Naive thymus-derived CD4-positive, alpha-beta T cell (primary cell): ENCODE data around the gene DDAH1. TPM values are rescaled to one million over a fixed set of nuclear protein-coding genes. Genes with fewer than 3 reads are reported as not detected.

Experiments used
- ATAC-seq: fragments of 150-1000 bp; cut with Tn5 transposase; 2 replicates; pipeline ENCODE4 v1.10.0; 2021; ENCODE audit warnings: mild to moderate bottlenecking, moderate library complexity
- CTCF ChIA-PET: fragments of 350-600 bp; sonication (Branson Sonifier 250); formaldehyde crosslinking; loops from one replicate; lab custom pipeline; 2021; ENCODE audit warnings: antibody characterized with exemption; lab: Charles Lee
- POLR2A ChIA-PET: fragments of 350-600 bp; sonication (Branson Sonifier 250); formaldehyde crosslinking; loops from one replicate; lab custom pipeline; 2021; ENCODE audit warnings: antibody characterized with exemption, inconsistent platforms; lab: Charles Lee
- DNase-seq, 9 donors: peaks; one replicate each; pipeline versions ENCODE4 v3.0.0 to v3.0.0-alpha.2; 2020 to 2022; ENCODE audit warnings: mixed read lengths in 1 of 9
- H3K27ac ChIP-seq: one replicate; pipeline ENCODE4 v1.7.0; 2013; ENCODE audit warnings: mild to moderate bottlenecking, low read depth, low read length, moderate library complexity
- H3K27me3 ChIP-seq, 2 donors: one replicate each; pipeline ENCODE4 v1.7.0; 2013; ENCODE audit warnings: low read length in 2 of 2, mild to moderate bottlenecking in 2 of 2, moderate library complexity in 2 of 2; ENCODE audit not compliant: control insufficient read depth in 2 of 2, insufficient read depth in 2 of 2
- H3K36me3 ChIP-seq, 3 experiments: 1 replicate in 2 of 3; 2 replicates in 1 of 3; pipeline ENCODE4 v1.7.0; 2013; ENCODE audit warnings: low read length in 3 of 3, mild to moderate bottlenecking in 3 of 3, moderate library complexity in 1 of 3; ENCODE audit not compliant: insufficient read depth in 3 of 3, control insufficient read depth in 2 of 3
- H3K4me1 ChIP-seq, 2 donors: one replicate each; pipeline ENCODE4 v1.7.0; 2013; ENCODE audit warnings: low read length in 2 of 2, mild to moderate bottlenecking in 2 of 2, moderate library complexity in 1 of 2; ENCODE audit not compliant: control insufficient read depth in 2 of 2, insufficient read depth in 2 of 2
- H3K4me3 ChIP-seq: 2 replicates; pipeline ENCODE4 v1.7.0; 2013; ENCODE audit warnings: mild to moderate bottlenecking, low read length
- H3K9me3 ChIP-seq, 3 experiments: 1 replicate in 2 of 3; 2 replicates in 1 of 3; pipeline ENCODE4 v1.7.0; 2013; ENCODE audit warnings: low read length in 3 of 3; ENCODE audit not compliant: control insufficient read depth in 2 of 3
- H3K27ac Mint-ChIP-seq, 9 donors: one replicate each; pipeline ENCODE4 v1.8.0; 2020 to 2022; ENCODE audit warnings: mixed read lengths in 9 of 9, mild to moderate bottlenecking in 8 of 9, moderate library complexity in 5 of 9, inconsistent platforms in 2 of 9
- H3K27me3 Mint-ChIP-seq, 5 donors: one replicate each; pipeline ENCODE4 v1.8.0; 2021 to 2022; ENCODE audit warnings: mixed read lengths in 5 of 5, mild to moderate bottlenecking in 1 of 5
- H3K36me3 Mint-ChIP-seq, 5 donors: one replicate each; pipeline ENCODE4 v1.8.0; 2020 to 2022; ENCODE audit warnings: mixed read lengths in 5 of 5, mild to moderate bottlenecking in 3 of 5, inconsistent platforms in 1 of 5
- H3K4me1 Mint-ChIP-seq, 7 donors: one replicate each; pipeline ENCODE4 v1.8.0; 2020 to 2022; ENCODE audit warnings: mixed read lengths in 7 of 7, mild to moderate bottlenecking in 3 of 7, inconsistent platforms in 1 of 7
- H3K4me3 Mint-ChIP-seq, 10 donors: one replicate each; pipeline ENCODE4 v1.8.0; 2020 to 2022; ENCODE audit warnings: mild to moderate bottlenecking in 10 of 10, mixed read lengths in 10 of 10, moderate library complexity in 6 of 10, inconsistent platforms in 2 of 10
- H3K9me3 Mint-ChIP-seq, 11 donors: one replicate each; pipeline ENCODE4 v1.8.0; 2020 to 2022; ENCODE audit warnings: mixed read lengths in 11 of 11, mild to moderate bottlenecking in 4 of 11, inconsistent platforms in 1 of 11, moderate library complexity in 1 of 11
- intact Hi-C, 2 donors: fragments of 100-400 bp; cut with micrococcal nuclease; formaldehyde crosslinking; loops; one replicate each; pipeline ENCODE4 v1.15.1; 2023
- polyA plus RNA-seq, 2 donors: library from polyadenylated mRNA; unstranded; fragments of 300-500 nt; fragmentation: Illumina TruSeq; gene quantifications; one replicate each; pipeline ENCODE4 v1.2.3, GENCODE V29; 2021
- total RNA-seq, 6 experiments: library from RNA in 5 of 6; stranded (reverse) in 5 of 6; gene quantifications; 1 replicate in 5 of 6; 2 replicates in 1 of 6; pipeline ENCODE4 v1.2.3 and lab custom pipeline; 2021 to 2026

The DDAH1 gene
- total and polyA plus RNA-seq, 7 experiments from 2014 or later: 0.08 TPM; not detected in 6

DNA sequence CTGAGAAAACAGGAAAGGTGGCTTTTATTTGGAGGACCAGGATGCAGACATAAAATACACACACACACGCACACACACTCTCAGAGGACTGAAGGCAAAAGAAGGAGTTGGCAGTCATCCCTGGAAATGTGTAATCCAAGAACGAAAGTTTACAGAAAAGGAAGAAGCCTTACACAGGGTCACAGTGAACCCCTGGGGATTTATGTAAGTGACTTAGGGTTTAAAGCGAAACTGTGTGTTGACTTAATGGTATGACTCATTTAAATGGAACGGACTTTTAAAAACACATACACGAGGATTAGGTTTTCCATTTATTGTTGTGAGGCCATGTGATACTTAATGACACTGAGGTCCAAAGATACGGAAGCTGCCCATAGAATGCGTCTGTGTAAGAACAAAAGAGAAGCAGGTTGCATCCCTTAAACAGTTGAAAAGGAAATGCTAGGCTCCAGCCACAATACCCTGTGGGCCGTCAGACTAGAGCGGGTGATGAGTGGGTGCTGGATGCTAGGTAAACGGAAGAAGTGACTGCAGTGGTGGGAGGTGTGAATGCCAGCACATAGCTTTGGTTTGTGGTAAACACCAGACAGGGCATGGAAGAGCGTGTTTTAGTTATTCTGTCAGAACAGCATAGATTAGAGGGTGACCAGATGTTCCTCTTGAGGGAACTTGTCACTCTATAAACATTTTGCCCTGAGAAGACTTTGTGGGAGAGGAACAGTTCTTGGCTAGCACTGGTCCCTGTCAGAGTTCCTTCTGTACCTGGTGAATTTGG lies 166.9 kb downstream of the DDAH1 start:
- Histone ChIP-seq H3K4me3 (no peak overlapping the region), H3K4me1 (peaks cover 0 to 19% of the 10 kb centered on the region in 2 donors), H3K27ac (no peak overlapping the region), H3K36me3 (no peaks in the 10 kb centered on the region), H3K9me3 (no peaks in the 10 kb centered on the region), H3K27me3 (no peaks in the 10 kb centered on the region)
- peaks cover 0 to 41% (median 0%) of the 10 kb centered on the region in 5 donors for H3K27me3 Mint-ChIP-seq
- ChIA-PET CTCF (no interaction called here), POLR2A (no interaction called here)
- peaks cover 4 to 17% (median 9%) of the 10 kb centered on the region in 7 donors for H3K4me1 Mint-ChIP-seq
- intact Hi-C loops: loop anchor here in 1 of 2 donors (1.0 kb wide), 1 partner anchor 22 kb away; the partner anchor contains the start of gene BCL10
- H3K27ac Mint-ChIP-seq: peak overlapping the region in 4 of 9 donors; percentile 1 to 61 (median 55)
- peak overlapping the region in 3 of 10 donors; percentile 16 to 47 (median 28) for H3K4me3 Mint-ChIP-seq
- peak in 1 of 9 donors; percentile 76 for DNase-seq
- no peaks in the 10 kb centered on the region for H3K9me3 Mint-ChIP-seq
- H3K36me3 Mint-ChIP-seq: no peaks in the 10 kb centered on the region
- ATAC-seq: peak; percentile 89

DNA sequence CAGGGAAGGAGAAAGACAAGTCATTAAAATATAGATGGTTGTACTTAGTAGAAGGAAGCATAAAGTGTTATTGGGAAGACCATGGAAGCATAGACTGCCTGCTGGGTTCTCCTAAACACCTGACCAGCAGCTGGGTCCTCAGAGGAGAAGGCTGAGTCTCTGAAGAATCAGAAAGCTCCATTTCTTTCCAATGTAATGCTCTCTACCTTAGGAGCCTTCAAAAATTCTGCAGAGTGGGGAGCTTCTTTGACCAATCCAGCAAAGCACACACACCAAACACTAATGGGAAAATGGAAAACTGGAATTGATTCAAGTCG lies 167.5 kb downstream of the DDAH1 start:
- Mint-ChIP-seq H3K27ac (no peak overlapping the region), H3K4me1 (peaks cover 4 to 17% (median 9%) of the 10 kb centered on the region in 7 donors), H3K9me3 (no peaks in the 10 kb centered on the region)

DNA sequence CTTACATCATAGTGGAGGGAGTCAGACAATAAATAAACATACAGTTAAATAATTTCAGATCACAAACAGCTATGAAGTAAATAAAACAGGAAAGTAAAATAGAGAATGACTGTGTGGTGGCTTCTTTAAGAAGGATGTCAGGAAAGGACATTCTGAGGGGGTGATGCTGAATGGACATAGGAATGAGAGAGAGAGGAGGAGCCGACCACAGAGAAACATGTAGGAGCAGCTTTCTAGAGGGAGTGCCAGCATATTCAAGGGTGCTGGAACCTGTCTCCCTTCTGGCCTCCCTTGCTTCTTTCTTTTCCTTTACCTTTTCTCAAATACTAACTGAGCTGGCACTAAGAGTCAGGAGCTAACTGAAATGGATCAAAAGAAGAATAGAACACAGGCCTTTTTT lies 168.0 kb downstream of the DDAH1 start:
- Histone ChIP-seq H3K27ac (no peak overlapping the region), H3K27me3 (no peaks in the 10 kb centered on the region), H3K9me3 (no peaks in the 10 kb centered on the region), H3K4me3 (no peak overlapping the region), H3K36me3 (no peaks in the 10 kb centered on the region), H3K4me1 (peaks cover 0 to 19% of the 10 kb centered on the region in 2 donors)
- peaks cover 4 to 17% (median 9%) of the 10 kb centered on the region in 7 donors for H3K4me1 Mint-ChIP-seq
- POLR2A ChIA-PET: no interaction called here
- CTCF ChIA-PET: no interaction called here
- no peak for ATAC-seq
- no peak for DNase-seq
- H3K27ac Mint-ChIP-seq: peak overlapping the region in 2 of 9 donors; percentile 19 to 62
- intact Hi-C loops: no loop called here
- no peak overlapping the region for H3K4me3 Mint-ChIP-seq
- H3K9me3 Mint-ChIP-seq: no peaks in the 10 kb centered on the region
- no peaks in the 10 kb centered on the region for H3K36me3 Mint-ChIP-seq
- H3K27me3 Mint-ChIP-seq: peaks cover 0 to 34% (median 0%) of the 10 kb centered on the region in 5 donors

More for the DNA sequence above, 167.5 kb downstream of the DDAH1 start:
- H3K9me3 ChIP-seq: no peaks in the 10 kb centered on the region
- intact Hi-C loops: no loop called here
- no peak for ATAC-seq
- ChIA-PET CTCF (no interaction called here), POLR2A (no interaction called here)
- no peak overlapping the region for H3K27ac ChIP-seq
- no peaks in the 10 kb centered on the region for H3K36me3 ChIP-seq
- H3K27me3 ChIP-seq: no peaks in the 10 kb centered on the region
- no peak overlapping the region for H3K4me3 ChIP-seq
- DNase-seq: no peak
- peaks cover 0 to 38% (median 0%) of the 10 kb centered on the region in 5 donors for H3K27me3 Mint-ChIP-seq
- no peaks in the 10 kb centered on the region for H3K36me3 Mint-ChIP-seq
- peaks cover 0 to 19% of the 10 kb centered on the region in 2 donors for H3K4me1 ChIP-seq
- peak overlapping the region in 2 of 10 donors; percentile 28 to 47 for H3K4me3 Mint-ChIP-seq

DNA sequence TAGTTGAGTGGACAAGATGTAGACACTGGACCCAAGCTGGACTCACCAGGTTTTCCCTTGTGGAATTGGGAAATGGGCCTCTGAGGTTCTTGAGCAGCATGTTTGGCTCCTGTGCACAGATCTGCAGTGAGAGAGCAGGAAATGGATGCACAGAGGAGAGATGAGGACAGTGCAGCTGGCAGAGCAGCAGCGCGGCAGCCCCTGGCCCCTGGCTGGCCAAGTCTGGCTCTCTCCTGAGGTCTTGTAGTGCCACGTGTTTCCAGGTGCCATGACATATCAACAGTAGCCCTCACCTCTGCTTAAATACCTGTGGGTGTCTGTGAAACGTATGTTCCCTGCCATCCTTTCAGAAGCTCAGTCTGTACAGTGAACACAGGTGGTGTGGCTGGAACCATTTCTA lies 169.3 kb downstream of the DDAH1 start:
- H3K27me3 ChIP-seq: no peaks in the 10 kb centered on the region
- Mint-ChIP-seq H3K36me3 (no peaks in the 10 kb centered on the region), H3K9me3 (no peaks in the 10 kb centered on the region), H3K27me3 (peaks cover 0 to 36% (median 0%) of the 10 kb centered on the region in 5 donors), H3K27ac (no peak overlapping the region), H3K4me3 (no peak overlapping the region), H3K4me1 (peaks cover 4 to 17% (median 9%) of the 10 kb centered on the region in 7 donors)
- no peaks in the 10 kb centered on the region for H3K9me3 ChIP-seq
- no peak overlapping the region for H3K27ac ChIP-seq
- ATAC-seq: no peak
- ChIA-PET POLR2A (no interaction called here), CTCF (interaction anchor here (0.6 kb wide), 1 partner anchor 12 kb away, joined by 3 read pairs; no protein-coding TSS in a partner anchor)
- DNase-seq: no peak
- intact Hi-C loops: no loop called here
- no peaks in the 10 kb centered on the region for H3K36me3 ChIP-seq
- peaks cover 0 to 19% of the 10 kb centered on the region in 2 donors for H3K4me1 ChIP-seq
- no peak overlapping the region for H3K4me3 ChIP-seq

- H3K4me3 ChIP-seq: no peak overlapping the region
- H3K36me3 ChIP-seq: no peaks in the 10 kb centered on the region
- Mint-ChIP-seq H3K9me3 (no peaks in the 10 kb centered on the region), H3K36me3 (no peaks in the 10 kb centered on the region), H3K27ac (no peak overlapping the region), H3K4me1 (peaks cover 4 to 17% (median 9%) of the 10 kb centered on the region in 7 donors), H3K27me3 (peaks cover 0 to 36% (median 0%) of the 10 kb centered on the region in 5 donors), H3K4me3 (no peak overlapping the region)
- H3K4me1 ChIP-seq: peaks cover 0 to 19% of the 10 kb centered on the region in 2 donors
- no peaks in the 10 kb centered on the region for H3K9me3 ChIP-seq
- no peak for DNase-seq
- ChIA-PET POLR2A (no interaction called here), CTCF (no interaction called here)
- intact Hi-C loops: no loop called here
- no peak for ATAC-seq
- H3K27me3 ChIP-seq: no peaks in the 10 kb centered on the region
- no peak overlapping the region for H3K27ac ChIP-seq
Observed at GRCh38 chr1:85295006-85295431, 169.9 kb downstream of the DDAH1 start.

DNA sequence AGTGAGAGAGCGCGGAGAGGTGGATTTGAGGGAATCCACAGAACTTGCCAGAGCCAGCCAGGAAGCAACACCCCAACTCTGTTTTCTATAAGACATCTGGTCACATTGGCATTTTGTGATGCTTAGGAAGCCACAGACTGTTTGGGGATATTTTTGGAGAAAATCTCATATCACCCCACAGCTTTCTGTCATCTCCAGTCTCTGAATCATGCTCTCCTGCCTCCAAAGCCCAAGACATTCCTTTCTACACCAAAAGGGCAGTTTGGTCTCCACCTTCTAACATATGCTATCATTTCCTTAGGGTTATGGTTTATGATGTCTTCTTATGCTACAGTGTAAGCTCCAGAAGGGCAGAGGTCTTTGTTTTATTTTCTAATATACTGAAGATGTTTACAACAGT lies 174.1 kb downstream of the DDAH1 start:
- H3K9me3 Mint-ChIP-seq: no peaks in the 10 kb centered on the region
- CTCF ChIA-PET: no interaction called here
- Histone ChIP-seq H3K36me3 (no peaks in the 10 kb centered on the region), H3K27me3 (no peaks in the 10 kb centered on the region), H3K9me3 (no peaks in the 10 kb centered on the region), H3K4me3 (no peak overlapping the region), H3K4me1 (no peaks in the 10 kb centered on the region), H3K27ac (no peak overlapping the region)
- H3K4me1 Mint-ChIP-seq: peaks cover 0 to 7% (median 0%) of the 10 kb centered on the region in 7 donors
- DNase-seq (no peak), ATAC-seq (no peak)
- H3K27ac Mint-ChIP-seq: no peak overlapping the region
- intact Hi-C loops: no loop called here
- peaks cover 0 to 38% (median 0%) of the 10 kb centered on the region in 5 donors for H3K27me3 Mint-ChIP-seq
- H3K4me3 Mint-ChIP-seq: no peak overlapping the region
- POLR2A ChIA-PET: interaction anchor here (0.6 kb wide), 1 partner anchor 1901 kb away, joined by 6 read pairs; no protein-coding TSS in a partner anchor
- no peaks in the 10 kb centered on the region for H3K36me3 Mint-ChIP-seq
